Glutamatergic neuron (in vitro differentiated cells): ENCODE measurements around the gene HRH2. TPM values are rescaled to one million over a fixed set of nuclear protein-coding genes. Genes with fewer than 3 reads are reported as not detected.

Experiments used
- DNase-seq: peaks from one replicate; pipeline ENCODE4 v3.0.0; 2022
- H3K27ac Mint-ChIP-seq: one replicate; pipeline ENCODE4 v1.8.0; 2020; ENCODE audit warnings: mild to moderate bottlenecking, mixed read lengths, inconsistent platforms; ENCODE audit not compliant: unreplicated experiment
- H3K27me3 Mint-ChIP-seq: one replicate; pipeline ENCODE4 v1.8.0; 2020; ENCODE audit warnings: mild to moderate bottlenecking, moderate library complexity, mixed read lengths, inconsistent platforms; ENCODE audit not compliant: unreplicated experiment
- H3K36me3 Mint-ChIP-seq: one replicate; pipeline ENCODE4 v1.8.0; 2020; ENCODE audit warnings: mild to moderate bottlenecking, mixed read lengths, inconsistent platforms; ENCODE audit not compliant: unreplicated experiment
- H3K4me1 Mint-ChIP-seq: one replicate; pipeline ENCODE4 v1.8.0; 2020; ENCODE audit warnings: mild to moderate bottlenecking, low read depth, mixed read lengths, inconsistent platforms; ENCODE audit not compliant: unreplicated experiment
- H3K4me3 Mint-ChIP-seq: one replicate; pipeline ENCODE4 v1.8.0; 2020; ENCODE audit warnings: mild to moderate bottlenecking, mixed read lengths, inconsistent platforms; ENCODE audit not compliant: unreplicated experiment
- H3K9me3 Mint-ChIP-seq: one replicate; pipeline ENCODE4 v1.8.0; 2020; ENCODE audit warnings: mild to moderate bottlenecking, moderate library complexity, mixed read lengths, inconsistent platforms; ENCODE audit not compliant: unreplicated experiment
- CTCF ChIP-seq: fragments of 200-600 bp; sonication (generic); IDR thresholded peaks from one replicate; pipeline ENCODE4 v1.5.0; 2021; ENCODE audit not compliant: partially characterized antibody, unreplicated experiment
- long read RNA-seq: library from polyadenylated mRNA; unstranded; transcript quantifications from one replicate; pipeline ENCODE4 v2.0.0, GENCODE V29; 2020; ENCODE audit not compliant: unreplicated experiment
- total RNA-seq: library from RNA; stranded (reverse); fragmentation: NEBNext Ultra II Directional; extraction: Animal tissue kit (Norgen Biotek cat#: 25700); gene quantifications from one replicate; pipeline ENCODE4 v1.2.1, GENCODE V29; 2021; ENCODE audit not compliant: unreplicated experiment

Gene HRH2
- not detected for total RNA-seq
- long read RNA-seq, result 0 reads

- no peak for TF ChIP-seq CTCF
- Mint-ChIP-seq H3K27me3 (peaks cover 12% of the 10 kb centered on the region), H3K9me3 (peaks cover 6% of the 10 kb centered on the region), H3K27ac (no peak within 1 kb of the TSS), H3K36me3 (no peaks in the 10 kb centered on the region), H3K4me1 (peaks cover 4% of the 10 kb centered on the region), H3K4me3 (peak within 1 kb of the TSS; percentile 90)
- DNase-seq, result peak; percentile 34
Measured at GRCh38 chr5:175657593-175658271, at the start of gene HRH2. Gene HRH2, plus strand, starts transcription at chr5:175658071. Its CDS starts 25,163 bp downstream, at chr5:175683234.

GRCh38 chr5:175609526-175609925, 48.3 kb upstream of the HRH2 start:
- Mint-ChIP-seq H3K4me3 (no peak overlapping the region), H3K27ac (no peak overlapping the region), H3K4me1 (no peaks in the 10 kb centered on the region), H3K9me3 (no peaks in the 10 kb centered on the region), H3K27me3 (peaks cover 1% of the 10 kb centered on the region), H3K36me3 (peaks cover 21% of the 10 kb centered on the region)
- TF ChIP-seq CTCF, result no peak
- DNase-seq, result no peak

GRCh38 chr5:175610381-175610780, 47.5 kb upstream of the HRH2 start:
- H3K4me3 Mint-ChIP-seq, result no peak overlapping the region
- no peak for TF ChIP-seq CTCF
- no peak overlapping the region for H3K27ac Mint-ChIP-seq
- H3K9me3 Mint-ChIP-seq, result no peaks in the 10 kb centered on the region
- H3K36me3 Mint-ChIP-seq, result peaks cover 12% of the 10 kb centered on the region
- H3K4me1 Mint-ChIP-seq, result no peaks in the 10 kb centered on the region
- DNase-seq, result no peak
- H3K27me3 Mint-ChIP-seq, result peaks cover 1% of the 10 kb centered on the region

GRCh38 chr5:175610898-175611297, 47.0 kb upstream of the HRH2 start:
- H3K36me3 Mint-ChIP-seq, result peaks cover 12% of the 10 kb centered on the region
- H3K9me3 Mint-ChIP-seq, result no peaks in the 10 kb centered on the region
- TF ChIP-seq CTCF, result no peak
- DNase-seq, result no peak
- peaks cover 1% of the 10 kb centered on the region for H3K27me3 Mint-ChIP-seq
- H3K4me1 Mint-ChIP-seq, result no peaks in the 10 kb centered on the region
- H3K4me3 Mint-ChIP-seq, result no peak overlapping the region
- H3K27ac Mint-ChIP-seq, result no peak overlapping the region

GRCh38 chr5:175614223-175614815, 43.6 kb upstream of the HRH2 start:
- no peak for TF ChIP-seq CTCF
- Mint-ChIP-seq H3K4me1 (no peaks in the 10 kb centered on the region), H3K36me3 (peaks cover 12% of the 10 kb centered on the region), H3K27ac (no peak overlapping the region), H3K4me3 (no peak overlapping the region), H3K9me3 (no peaks in the 10 kb centered on the region), H3K27me3 (peaks cover 1% of the 10 kb centered on the region)
- no peak for DNase-seq
